ENCODE measurements around the gene SLC2A6.

SLC2A6 gene

GRCh38 chr9:133443982-133444381 is 34.9 kb downstream of the SLC2A6 start:
- H4K20me1 ChIP-seq (ENCODE audit: insufficient read depth, low read length), result no peaks in the 10 kb centered on the region
- H3F3A ChIP-seq (ENCODE audit: insufficient read depth, low read length), result no peaks in the 10 kb centered on the region
- no peaks in the 10 kb centered on the region for H3K79me2 ChIP-seq (ENCODE audit: low read length)
- H3K4me3 ChIP-seq (ENCODE audit: low read length), result no peak overlapping the region
- H3K27me3 ChIP-seq (replicated peaks; ENCODE audit: insufficient read depth, low read length), result peaks cover 99% of the 10 kb centered on the region
- no peaks in the 10 kb centered on the region for H3K4me1 ChIP-seq (ENCODE audit: low read length)
- no peaks in the 10 kb centered on the region for H3K9me3 ChIP-seq (replicated peaks; ENCODE audit: insufficient read depth, low read length)
- TF ChIP-seq CTCF (IDR thresholded peaks at IDR 0.05; ENCODE audit: low read length), result no peak
- no peak for TF ChIP-seq EZH2phosphoT487 (IDR thresholded peaks at IDR 0.05; ENCODE audit: low read length)
- TF ChIP-seq EZH2 (optimal IDR thresholded peaks at IDR 0.05; ENCODE audit: low read depth, low read length), result no peak
- H3K27ac ChIP-seq (ENCODE audit: low read length), result no peak overlapping the region
- H3K9ac ChIP-seq (ENCODE audit: low read length), result no peak overlapping the region
- no peaks in the 10 kb centered on the region for H3K9me2 ChIP-seq (replicated peaks; ENCODE audit: insufficient read depth, low read length)
- H2AFZ ChIP-seq (ENCODE audit: low read length), result no peak overlapping the region
- no peaks in the 10 kb centered on the region for H3K36me3 ChIP-seq (replicated peaks; ENCODE audit: insufficient read depth, low read length)
- H3K4me2 ChIP-seq (ENCODE audit: low read depth, low read length), result no peak overlapping the region
- DNase-seq, result no peak

GRCh38 chr9:133443248-133443647 is 35.7 kb downstream of the SLC2A6 start:
- H3K9me2 ChIP-seq (replicated peaks; ENCODE audit: insufficient read depth, low read length), result no peaks in the 10 kb centered on the region
- no peak overlapping the region for H3K4me3 ChIP-seq (ENCODE audit: low read length)
- H3F3A ChIP-seq (ENCODE audit: insufficient read depth, low read length), result no peaks in the 10 kb centered on the region
- TF ChIP-seq EZH2 (optimal IDR thresholded peaks at IDR 0.05; ENCODE audit: low read depth, low read length) (no peak), EZH2phosphoT487 (IDR thresholded peaks at IDR 0.05; ENCODE audit: low read length) (no peak), CTCF (IDR thresholded peaks at IDR 0.05; ENCODE audit: low read length) (no peak)
- H2AFZ ChIP-seq (ENCODE audit: low read length), result no peak overlapping the region
- H3K9ac ChIP-seq (ENCODE audit: low read length), result no peak overlapping the region
- H3K79me2 ChIP-seq (ENCODE audit: low read length), result no peaks in the 10 kb centered on the region
- H3K27ac ChIP-seq (ENCODE audit: low read length), result no peak overlapping the region
- H3K4me2 ChIP-seq (ENCODE audit: low read depth, low read length), result no peak overlapping the region
- H4K20me1 ChIP-seq (ENCODE audit: insufficient read depth, low read length), result no peaks in the 10 kb centered on the region
- no peak for DNase-seq
- H3K4me1 ChIP-seq (ENCODE audit: low read length), result no peaks in the 10 kb centered on the region
- H3K27me3 ChIP-seq (replicated peaks; ENCODE audit: insufficient read depth, low read length), result peaks cover 99% of the 10 kb centered on the region
- no peaks in the 10 kb centered on the region for H3K9me3 ChIP-seq (replicated peaks; ENCODE audit: insufficient read depth, low read length)
- H3K36me3 ChIP-seq (replicated peaks; ENCODE audit: insufficient read depth, low read length), result no peaks in the 10 kb centered on the region

GRCh38 chr9:133441571-133441970 is 37.3 kb downstream of the SLC2A6 start:
- Histone ChIP-seq H3K79me2 (ENCODE audit: low read length) (no peaks in the 10 kb centered on the region), H3K9me3 (replicated peaks; ENCODE audit: insufficient read depth, low read length) (no peaks in the 10 kb centered on the region), H3K27me3 (replicated peaks; ENCODE audit: insufficient read depth, low read length) (peaks cover 99% of the 10 kb centered on the region), H3K4me3 (ENCODE audit: low read length) (no peak overlapping the region), H3F3A (ENCODE audit: insufficient read depth, low read length) (no peaks in the 10 kb centered on the region), H3K9ac (ENCODE audit: low read length) (no peak overlapping the region), H4K20me1 (ENCODE audit: insufficient read depth, low read length) (no peaks in the 10 kb centered on the region), H3K36me3 (replicated peaks; ENCODE audit: insufficient read depth, low read length) (no peaks in the 10 kb centered on the region), H3K9me2 (replicated peaks; ENCODE audit: insufficient read depth, low read length) (no peaks in the 10 kb centered on the region), H3K4me1 (ENCODE audit: low read length) (no peaks in the 10 kb centered on the region), H3K4me2 (ENCODE audit: low read depth, low read length) (no peak overlapping the region), H2AFZ (ENCODE audit: low read length) (no peak overlapping the region), H3K27ac (ENCODE audit: low read length) (no peak overlapping the region)
- TF ChIP-seq CTCF (IDR thresholded peaks at IDR 0.05; ENCODE audit: low read length) (no peak), EZH2 (optimal IDR thresholded peaks at IDR 0.05; ENCODE audit: low read depth, low read length) (no peak), EZH2phosphoT487 (IDR thresholded peaks at IDR 0.05; ENCODE audit: low read length) (no peak)
- DNase-seq, result no peak

Data from MM.1S (cell line).